Loucy (cell line): Measurements from ENCODE around the gene WFDC8.

Source experiments
- H2AFZ ChIP-seq: fragments of 200-600 bp; sonication (generic); 2 replicates; pipeline ENCODE4 v1.6.0; 2016; ENCODE audit warnings: antibody characterized with exemption, mild to moderate bottlenecking, low read length, moderate library complexity
- H3F3A ChIP-seq: fragments of 200-600 bp; 2 replicates; pipeline ENCODE4 v1.6.0; 2016; ENCODE audit warnings: antibody characterized with exemption, low read depth, mild to moderate bottlenecking
- H3K27me3 ChIP-seq: fragments of 200-600 bp; sonication (generic); 2 replicates; pipeline ENCODE4 v1.6.1; 2014; ENCODE audit warnings: low read length, mild to moderate bottlenecking; ENCODE audit not compliant: insufficient read depth, poor library complexity, severe bottlenecking
- H3K36me3 ChIP-seq: fragments of 200-600 bp; sonication (generic); 2 replicates; pipeline ENCODE4 v1.6.1; 2016; ENCODE audit warnings: low read length; ENCODE audit not compliant: insufficient read depth
- H3K4me1 ChIP-seq: fragments of 200-600 bp; sonication (generic); 2 replicates; pipeline ENCODE4 v1.5.1; 2014; ENCODE audit warnings: low read length, mild to moderate bottlenecking; ENCODE audit not compliant: insufficient read depth, poor library complexity, severe bottlenecking
- H3K4me2 ChIP-seq: fragments of 200-600 bp; sonication (generic); 2 replicates; pipeline ENCODE4 v1.6.0; 2014; ENCODE audit warnings: antibody characterized with exemption, low read length, low read depth, mild to moderate bottlenecking; ENCODE audit not compliant: poor library complexity, severe bottlenecking
- H3K4me3 ChIP-seq: fragments of 200-600 bp; sonication (generic); 2 replicates; pipeline ENCODE4 v1.5.1; 2014; ENCODE audit warnings: low read length, mild to moderate bottlenecking, mixed read lengths; ENCODE audit not compliant: poor library complexity, severe bottlenecking
- H3K79me2 ChIP-seq: fragments of 200-600 bp; sonication (generic); 2 replicates; pipeline ENCODE4 v1.6.1; 2014; ENCODE audit warnings: low read length; ENCODE audit not compliant: insufficient read depth
- H3K9ac ChIP-seq: fragments of 200-600 bp; sonication (generic); 2 replicates; pipeline ENCODE4 v1.6.0; 2014; ENCODE audit warnings: mild to moderate bottlenecking, low read depth, low read length, moderate library complexity; ENCODE audit not compliant: poor library complexity, severe bottlenecking
- H3K9me2 ChIP-seq: fragments of 200-600 bp; sonication (generic); replicated peaks from 2 replicates; pipeline ENCODE4 v1.6.1; 2016; ENCODE audit warnings: low read depth, low read length, mixed read lengths
- H3K9me3 ChIP-seq: fragments of 200-600 bp; sonication (generic); 2 replicates; pipeline ENCODE4 v1.6.1; 2014; ENCODE audit warnings: mild to moderate bottlenecking, antibody characterized with exemption, low read length, low read depth; ENCODE audit not compliant: insufficient read depth
- H4K20me1 ChIP-seq: fragments of 200-600 bp; sonication (generic); 2 replicates; pipeline ENCODE4 v1.6.0; 2014; ENCODE audit warnings: antibody characterized with exemption, low read length, mild to moderate bottlenecking; ENCODE audit not compliant: insufficient read depth, poor library complexity, severe bottlenecking
- CTCF ChIP-seq: fragments of 200-600 bp; sonication (generic); conservative IDR thresholded peaks from 2 replicates; pipeline ENCODE4 v1.5.1; 2014; ENCODE audit warnings: mild to moderate bottlenecking, antibody characterized with exemption, low read length
- EZH2phosphoT487 ChIP-seq: fragments of 200-600 bp; IDR thresholded peaks from 2 replicates; pipeline ENCODE4 v1.6.1; 2018; ENCODE audit warnings: antibody characterized with exemption, mild to moderate bottlenecking, moderate library complexity, borderline replicate concordance

The WFDC8 gene

DNA sequence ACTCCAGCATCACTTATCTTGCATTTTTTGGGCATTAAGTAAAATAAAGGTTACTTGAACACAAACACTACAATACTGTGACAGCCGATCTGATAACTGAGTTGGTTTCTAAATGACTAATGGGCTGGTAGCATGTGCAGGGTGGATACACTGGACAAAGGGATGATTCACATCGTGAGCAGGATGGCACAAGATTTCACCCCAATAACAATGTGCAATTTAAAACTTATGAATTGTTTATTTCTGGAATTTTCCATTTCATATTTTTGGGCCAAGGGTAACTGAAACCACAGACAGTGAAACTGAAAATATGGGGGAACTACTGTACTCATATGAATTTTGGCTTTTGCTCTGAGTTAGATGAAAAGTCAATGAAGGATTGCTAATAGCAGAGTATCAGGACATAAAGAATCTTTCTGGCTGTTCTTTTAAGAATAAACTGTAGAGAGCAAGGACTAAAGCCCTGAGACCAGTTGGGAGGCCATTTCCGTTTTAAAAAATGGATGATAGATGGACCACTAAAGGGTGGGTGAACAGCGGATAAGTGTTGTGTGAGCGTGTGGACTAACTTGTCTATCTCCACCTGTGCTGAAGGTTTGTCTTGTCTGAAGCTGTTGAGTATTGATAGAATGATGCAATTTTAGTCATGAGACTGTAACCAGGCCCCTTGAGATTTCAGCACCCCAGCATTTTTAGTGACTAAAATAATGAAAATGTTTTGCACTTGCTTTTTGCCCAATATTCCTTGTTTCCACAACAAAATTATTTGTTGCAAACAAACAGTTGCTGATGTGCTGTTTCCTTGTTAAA lies 71.9 kb downstream of the WFDC8 start:
- H3K79me2 ChIP-seq, result no peaks in the 10 kb centered on the region
- TF ChIP-seq CTCF (no peak), EZH2phosphoT487 (no peak)
- no peaks in the 10 kb centered on the region for H3K9me2 ChIP-seq
- H3K9me3 ChIP-seq, result no peaks in the 10 kb centered on the region
- H3K27me3 ChIP-seq, result no peaks in the 10 kb centered on the region
- no peaks in the 10 kb centered on the region for H4K20me1 ChIP-seq
- no peak overlapping the region for H3K9ac ChIP-seq
- no peak overlapping the region for H3K4me2 ChIP-seq
- H3F3A ChIP-seq, result no peaks in the 10 kb centered on the region
- H3K4me3 ChIP-seq, result no peak overlapping the region
- no peaks in the 10 kb centered on the region for H3K4me1 ChIP-seq
- H2AFZ ChIP-seq, result no peak overlapping the region
- no peaks in the 10 kb centered on the region for H3K36me3 ChIP-seq

- Histone ChIP-seq H3K4me2 (no peak overlapping the region), H4K20me1 (no peaks in the 10 kb centered on the region), H3K27me3 (no peaks in the 10 kb centered on the region), H3K9me3 (no peaks in the 10 kb centered on the region), H3F3A (no peaks in the 10 kb centered on the region), H3K36me3 (no peaks in the 10 kb centered on the region), H3K4me1 (no peaks in the 10 kb centered on the region), H3K4me3 (no peak overlapping the region), H2AFZ (no peak overlapping the region), H3K9ac (no peak overlapping the region), H3K79me2 (no peaks in the 10 kb centered on the region), H3K9me2 (no peaks in the 10 kb centered on the region)
- no peak for TF ChIP-seq CTCF
- no peak for TF ChIP-seq EZH2phosphoT487
These were observed 72.7 kb downstream of the WFDC8 start for GRCh38 chr20:45506398-45506797.

DNA sequence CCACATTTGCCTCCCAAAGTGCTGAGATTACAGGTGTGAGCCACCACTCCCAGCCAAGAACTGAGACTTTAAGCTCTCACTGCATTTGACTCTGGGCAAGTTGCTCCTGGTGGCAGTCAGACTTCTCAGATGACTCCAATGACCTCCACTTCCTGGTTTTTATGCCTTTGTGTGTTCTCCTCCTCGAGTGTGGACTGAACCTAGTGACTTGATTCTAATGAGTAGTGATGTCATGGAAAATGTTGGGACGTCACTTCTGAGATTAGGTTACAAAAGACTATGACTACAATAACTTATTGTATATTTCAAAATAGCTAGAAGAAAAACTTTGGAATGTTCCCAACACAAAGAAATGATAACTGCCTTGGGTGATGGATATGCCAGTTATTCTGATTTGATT lies 75.7 kb downstream of the WFDC8 start:
- no peaks in the 10 kb centered on the region for H3K79me2 ChIP-seq
- no peaks in the 10 kb centered on the region for H3F3A ChIP-seq
- no peaks in the 10 kb centered on the region for H3K36me3 ChIP-seq
- H3K4me2 ChIP-seq, result no peak overlapping the region
- no peak overlapping the region for H3K9ac ChIP-seq
- H3K4me1 ChIP-seq, result no peaks in the 10 kb centered on the region
- no peaks in the 10 kb centered on the region for H3K9me2 ChIP-seq
- no peaks in the 10 kb centered on the region for H3K9me3 ChIP-seq
- H3K4me3 ChIP-seq, result no peak overlapping the region
- TF ChIP-seq EZH2phosphoT487 (no peak), CTCF (no peak)
- H3K27me3 ChIP-seq, result no peaks in the 10 kb centered on the region
- H4K20me1 ChIP-seq, result no peaks in the 10 kb centered on the region
- H2AFZ ChIP-seq, result no peak overlapping the region
